Measurements from ENCODE around the gene RBP2. TPM values are rescaled to one million over a fixed set of nuclear protein-coding genes. Genes with fewer than 3 reads are reported as not detected.

The RBP2 gene
- total RNA-seq = not detected

GRCh38 chr3:139476348-139476747, at the start of gene RBP2:
TSS of gene RBP2 (minus strand) at chr3:139476516. CDS start at chr3:139476459, 57 bp downstream.
- WGBS, 2 donors = 89% methylated on average over 3 of the region's 4 CpGs; no CpG with 5 or more reads in 1 of the 2 donors
- H3K4me1 ChIP-seq = peaks cover 0 to 11% (median 5%) of the 10 kb centered on the region in 3 donors
- DNase-seq = no peak
- no peaks in the 10 kb centered on the region for H3K9me3 ChIP-seq
- H3K27me3 ChIP-seq = no peaks in the 10 kb centered on the region
- intact Hi-C loops (cut with DNase I) = no loop called here
- peak within 1 kb of the TSS in 3 of 4 donors; percentile 70 to 81 (median 73) for H3K27ac ChIP-seq
- H3K4me3 ChIP-seq = no peak within 1 kb of the TSS
- H3K36me3 ChIP-seq = no peaks in the 10 kb centered on the region
- TF ChIP-seq CTCF (IDR thresholded peaks at IDR 0.05) (no peak), POLR2A (IDR thresholded peaks at IDR 0.05) (no peak)

- Histone ChIP-seq H3K36me3 (no peaks in the 10 kb centered on the region), H3K4me1 (peaks cover 0 to 34% (median 6%) of the 10 kb centered on the region in 3 donors), H3K27ac (no peak overlapping the region), H3K9me3 (no peaks in the 10 kb centered on the region), H3K4me3 (no peak overlapping the region), H3K27me3 (no peaks in the 10 kb centered on the region)
- WGBS, 2 donors = 83 to 100% methylated on average over 1 to 6 of the region's 7 CpGs
- intact Hi-C loops (cut with DNase I) = no loop called here
- no peak for DNase-seq
- no peak for TF ChIP-seq CTCF (IDR thresholded peaks at IDR 0.05)
- no peak for TF ChIP-seq POLR2A (IDR thresholded peaks at IDR 0.05)
Observed at GRCh38 chr3:139524841-139525636, 48.7 kb upstream of the RBP2 start.

DNA sequence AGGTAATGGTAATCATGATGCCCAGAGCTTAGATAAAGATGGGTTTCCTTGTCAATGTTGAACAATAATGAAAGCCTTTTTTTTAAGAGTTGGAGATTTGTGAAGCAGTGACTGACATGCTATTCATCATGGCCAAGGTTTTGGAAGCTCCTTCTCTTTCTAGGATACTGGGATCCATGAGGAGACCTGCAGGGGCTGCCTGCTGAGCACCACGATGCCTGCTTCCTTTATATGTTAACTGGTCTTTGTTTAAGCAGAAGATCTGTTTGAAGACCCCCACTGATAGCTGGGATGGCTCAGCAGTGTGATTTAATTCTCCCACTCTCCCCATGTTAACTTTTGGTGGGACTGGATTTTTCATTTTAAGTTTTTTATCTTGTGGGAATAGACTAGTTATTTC, 47.4 kb upstream of the RBP2 start:
- Histone ChIP-seq H3K27ac (no peak overlapping the region), H3K36me3 (no peaks in the 10 kb centered on the region), H3K4me3 (no peak overlapping the region), H3K4me1 (peaks cover 0 to 28% (median 6%) of the 10 kb centered on the region in 3 donors), H3K9me3 (no peaks in the 10 kb centered on the region), H3K27me3 (no peaks in the 10 kb centered on the region)
- TF ChIP-seq CTCF (IDR thresholded peaks at IDR 0.05) (no peak), POLR2A (IDR thresholded peaks at IDR 0.05) (no peak)
- intact Hi-C loops (cut with DNase I) = no loop called here
- DNase-seq = no peak
- 50 to 71% methylated on average over 1 of the region's 1 CpG for WGBS, 2 donors

- H3K27me3 ChIP-seq = no peaks in the 10 kb centered on the region
- no peaks in the 10 kb centered on the region for H3K9me3 ChIP-seq
- no peak overlapping the region for H3K27ac ChIP-seq
- no peak overlapping the region for H3K4me3 ChIP-seq
- peaks cover 0 to 22% (median under 1%) of the 10 kb centered on the region in 3 donors for H3K4me1 ChIP-seq
- no peak for DNase-seq
- no peaks in the 10 kb centered on the region for H3K36me3 ChIP-seq
- intact Hi-C loops (cut with DNase I) = no loop called here
- WGBS, 2 donors = 87 to 99% methylated on average over 5 of the region's 5 CpGs
- TF ChIP-seq CTCF (IDR thresholded peaks at IDR 0.05) (no peak), POLR2A (IDR thresholded peaks at IDR 0.05) (no peak)
Observed at GRCh38 chr3:139523166-139523565, 46.9 kb upstream of the RBP2 start.

DNA sequence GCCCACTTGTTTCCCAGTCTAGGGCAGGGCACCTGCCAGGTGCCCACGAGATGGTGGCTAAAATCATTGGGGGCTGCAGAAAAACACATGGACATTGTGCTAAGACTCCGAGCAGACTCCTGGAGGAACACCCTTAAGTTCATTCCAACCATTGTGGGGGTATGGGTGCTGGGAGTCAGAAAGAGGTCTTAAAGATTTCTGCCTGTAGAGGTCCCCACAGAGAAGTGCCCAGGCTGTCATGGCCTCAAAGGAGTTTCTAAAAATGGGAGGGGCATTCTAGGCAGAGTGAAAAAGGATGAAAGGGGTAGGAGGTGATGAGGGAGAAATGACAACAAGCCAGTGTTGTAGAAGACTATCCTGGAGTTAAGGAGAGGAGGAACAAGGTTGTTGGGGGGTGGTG, 46.1 kb upstream of the RBP2 start:
- TF ChIP-seq CTCF (IDR thresholded peaks at IDR 0.05) = no peak
- TF ChIP-seq POLR2A (IDR thresholded peaks at IDR 0.05) = no peak
- Histone ChIP-seq H3K4me1 (peaks cover 0 to 15% (median 0%) of the 10 kb centered on the region in 3 donors), H3K27me3 (no peaks in the 10 kb centered on the region), H3K27ac (no peak overlapping the region), H3K4me3 (no peak overlapping the region), H3K36me3 (no peaks in the 10 kb centered on the region), H3K9me3 (no peaks in the 10 kb centered on the region)
- WGBS, 2 donors = 30 to 40% methylated on average over 2 of the region's 2 CpGs
- intact Hi-C loops (cut with DNase I) = no loop called here
- no peak for DNase-seq
